Activated gamma-delta T cell treated with Interleukin-2 at 50 U/mL for 16 hours (primary cell): Measurements from ENCODE around the gene SUMF2.
"Not testable (repeated sequence)": the region's sequence is repeated elsewhere in the genome, so short reads cannot be mapped to it uniquely, and the experiment has no call there.

ENCODE experiments used
- DNase-seq: peaks from one replicate; pipeline ENCODE4 v3.0.0-alpha.2; 2020

The SUMF2 gene

GRCh38 chr7:56066376-56066775, 2.3 kb downstream of the SUMF2 start:
- DNase-seq, result not testable (repeated sequence)

DNA sequence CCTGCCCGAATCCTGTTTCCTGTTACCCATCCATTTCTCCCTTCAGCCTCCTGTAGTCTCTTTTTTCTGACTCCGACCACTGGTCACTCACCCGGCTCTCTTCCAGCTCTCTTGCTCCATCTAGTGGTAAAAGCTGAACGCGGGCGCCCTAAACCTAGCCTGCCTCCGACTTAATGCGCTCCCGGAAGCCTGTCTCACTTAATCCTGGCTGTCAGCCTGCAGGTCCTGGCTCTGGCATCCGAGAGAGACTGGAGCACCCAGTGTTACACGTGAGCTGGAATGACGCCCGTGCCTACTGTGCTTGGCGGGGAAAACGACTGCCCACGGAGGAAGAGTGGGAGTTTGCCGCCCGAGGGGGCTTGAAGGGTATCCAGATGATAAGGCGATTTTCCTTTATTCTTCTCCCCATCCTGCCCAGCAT, 10.3 kb downstream of the SUMF2 start:
- peak; percentile 63 for DNase-seq

DNA sequence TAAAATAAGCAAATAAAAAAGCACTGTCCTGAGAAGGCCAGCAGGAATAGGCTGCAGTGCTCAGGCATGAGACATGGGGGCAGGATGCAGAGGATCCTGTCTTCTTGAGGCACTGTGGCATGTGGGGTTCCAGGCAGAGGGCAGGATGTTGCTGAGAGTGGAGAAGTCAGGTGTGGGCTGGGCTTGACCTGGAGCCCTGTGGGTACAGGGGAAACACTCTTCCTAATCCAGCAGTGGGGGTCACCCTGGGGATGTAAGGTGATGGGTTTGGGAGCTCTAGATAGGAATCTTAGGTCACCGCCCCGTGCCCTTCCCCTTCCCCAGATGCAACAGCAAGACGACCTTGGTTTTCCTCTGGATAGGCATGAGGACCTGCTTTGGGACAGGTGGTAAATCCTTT, 13.6 kb downstream of the SUMF2 start:
- no peak for DNase-seq

DNA sequence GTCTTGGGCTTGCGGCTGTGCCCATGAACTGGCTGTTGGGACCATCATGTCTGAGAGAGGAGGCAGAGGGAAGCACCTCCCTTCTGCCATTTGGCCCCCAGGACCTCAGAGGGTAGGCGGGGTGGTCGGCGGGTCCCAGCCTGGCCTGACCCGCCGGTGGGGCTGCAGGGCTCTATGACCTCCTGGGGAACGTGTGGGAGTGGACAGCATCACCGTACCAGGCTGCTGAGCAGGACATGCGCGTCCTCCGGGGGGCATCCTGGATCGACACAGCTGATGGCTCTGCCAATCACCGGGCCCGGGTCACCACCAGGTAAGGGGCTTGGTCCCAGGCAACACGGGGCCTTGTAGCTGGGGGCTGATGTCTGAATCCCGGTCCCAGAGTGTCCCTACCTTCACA, 14.1 kb downstream of the SUMF2 start:
- DNase-seq, result no peak

DNA sequence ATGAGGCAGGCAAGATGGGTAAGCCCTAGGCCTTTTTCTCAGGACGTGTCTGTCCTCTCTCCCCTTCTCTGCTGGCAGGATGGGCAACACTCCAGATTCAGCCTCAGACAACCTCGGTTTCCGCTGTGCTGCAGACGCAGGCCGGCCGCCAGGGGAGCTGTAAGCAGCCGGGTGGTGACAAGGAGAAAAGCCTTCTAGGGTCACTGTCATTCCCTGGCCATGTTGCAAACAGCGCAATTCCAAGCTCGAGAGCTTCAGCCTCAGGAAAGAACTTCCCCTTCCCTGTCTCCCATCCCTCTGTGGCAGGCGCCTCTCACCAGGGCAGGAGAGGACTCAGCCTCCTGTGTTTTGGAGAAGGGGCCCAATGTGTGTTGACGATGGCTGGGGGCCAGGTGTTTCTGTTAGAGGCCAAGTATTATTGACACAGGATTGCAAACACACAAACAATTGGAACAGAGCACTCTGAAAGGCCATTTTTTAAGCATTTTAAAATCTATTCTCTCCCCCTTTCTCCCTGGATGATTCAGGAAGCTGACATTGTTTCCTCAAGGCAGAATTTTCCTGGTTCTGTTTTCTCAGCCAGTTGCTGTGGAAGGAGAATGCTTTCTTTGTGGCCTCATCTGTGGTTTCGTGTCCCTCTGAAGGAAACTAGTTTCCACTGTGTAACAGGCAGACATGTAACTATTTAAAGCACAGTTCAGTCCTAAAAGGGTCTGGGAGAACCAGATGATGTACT, 15.5 kb downstream of the SUMF2 start:
- DNase-seq, result no peak

DNA sequence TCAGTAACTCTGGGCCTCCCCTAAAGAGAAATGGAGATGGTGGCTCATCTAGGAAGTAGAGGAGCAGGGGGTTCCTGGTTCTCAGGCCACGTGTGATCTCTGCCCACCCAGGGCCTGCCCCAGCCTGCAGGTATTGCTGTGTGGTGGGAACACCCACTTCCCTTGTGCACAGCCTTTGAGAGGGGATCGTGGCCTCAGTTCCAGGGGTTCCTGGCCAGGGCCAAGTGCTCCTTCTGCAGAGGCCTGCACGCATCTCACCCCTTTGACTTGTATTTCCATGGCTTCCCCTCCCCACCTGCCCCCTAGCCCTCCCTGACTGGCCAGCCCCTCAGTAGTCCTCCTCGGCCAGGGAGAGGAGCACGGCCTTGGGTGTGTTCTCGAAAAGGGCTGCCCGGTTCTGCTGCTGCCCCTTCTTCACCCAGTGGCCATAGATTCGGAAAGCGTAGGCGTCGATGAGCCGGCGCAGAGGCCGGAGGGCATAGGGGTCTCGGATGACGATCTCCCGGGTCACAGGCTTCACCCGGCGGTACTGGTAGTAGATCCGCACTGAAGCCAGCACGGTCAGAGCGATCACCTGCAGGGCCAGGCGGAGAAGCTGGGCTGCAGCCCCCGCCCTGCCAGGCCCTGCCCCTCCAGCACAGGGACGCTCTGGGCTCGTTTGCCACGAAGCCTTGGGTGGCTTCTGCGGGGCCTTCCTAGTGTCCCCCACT, 16.8 kb downstream of the SUMF2 start:
- not testable (repeated sequence) for DNase-seq

DNA sequence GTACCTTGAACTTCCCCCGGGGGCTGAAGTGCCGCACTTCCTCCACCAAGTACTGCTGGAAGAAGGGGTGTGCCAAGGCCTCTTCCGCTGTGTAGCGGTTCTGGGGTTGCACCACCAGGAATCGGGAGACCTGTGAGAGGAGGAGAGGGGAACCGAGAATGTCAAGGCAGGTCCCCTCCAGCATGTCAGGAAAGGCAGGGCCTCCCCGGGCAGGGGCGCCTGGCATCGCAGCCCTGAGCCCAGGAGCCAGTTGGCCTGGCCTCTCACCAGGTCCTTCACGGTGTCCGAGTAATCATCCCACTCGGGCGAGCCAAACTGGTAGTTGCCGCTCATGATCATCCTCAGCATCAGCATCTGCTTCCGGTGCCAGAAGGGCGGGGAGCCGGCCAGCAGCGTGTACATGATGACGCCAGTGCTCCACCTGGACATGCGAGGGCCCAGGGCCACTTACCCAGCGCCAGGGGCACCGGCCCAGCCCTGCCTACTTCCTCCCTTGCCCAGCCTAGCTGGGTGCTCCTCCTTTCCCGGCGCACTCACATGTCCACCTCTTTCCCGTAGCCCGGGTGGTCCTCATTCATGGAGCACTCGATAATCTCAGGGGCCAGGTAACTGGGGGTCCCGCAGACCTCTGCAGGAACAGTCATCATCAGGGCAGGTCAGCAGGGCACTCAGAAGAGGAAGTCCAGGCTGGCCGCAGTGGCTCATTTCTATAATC, 17.7 kb downstream of the SUMF2 start:
- DNase-seq, result no peak

GRCh38 chr7:56083150-56083785, 19.2 kb downstream of the SUMF2 start:
- no peak for DNase-seq

DNA sequence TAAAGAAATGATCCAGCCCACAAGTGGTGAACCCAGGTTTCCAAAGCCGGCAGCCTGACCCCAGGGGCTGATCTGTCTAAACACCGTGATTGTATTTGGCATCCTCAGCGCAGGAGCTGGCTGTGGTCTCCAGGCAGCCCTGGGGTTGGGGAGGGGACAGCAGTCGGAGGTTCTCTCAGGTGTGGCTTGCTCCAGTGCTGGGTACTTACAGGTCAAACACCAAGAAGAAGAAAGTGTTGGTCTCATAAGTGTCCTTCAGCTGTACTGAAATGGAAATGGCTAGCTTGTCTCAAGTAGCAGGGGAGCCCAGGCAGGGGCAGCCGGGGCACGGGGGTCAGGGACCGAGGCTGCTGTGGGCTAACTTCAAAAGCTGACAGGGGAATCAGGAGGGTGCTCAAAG, 22.7 kb downstream of the SUMF2 start:
- DNase-seq, result no peak

- DNase-seq, result no peak
These were observed 23.4 kb downstream of the SUMF2 start for GRCh38 chr7:56087445-56087844.

DNA sequence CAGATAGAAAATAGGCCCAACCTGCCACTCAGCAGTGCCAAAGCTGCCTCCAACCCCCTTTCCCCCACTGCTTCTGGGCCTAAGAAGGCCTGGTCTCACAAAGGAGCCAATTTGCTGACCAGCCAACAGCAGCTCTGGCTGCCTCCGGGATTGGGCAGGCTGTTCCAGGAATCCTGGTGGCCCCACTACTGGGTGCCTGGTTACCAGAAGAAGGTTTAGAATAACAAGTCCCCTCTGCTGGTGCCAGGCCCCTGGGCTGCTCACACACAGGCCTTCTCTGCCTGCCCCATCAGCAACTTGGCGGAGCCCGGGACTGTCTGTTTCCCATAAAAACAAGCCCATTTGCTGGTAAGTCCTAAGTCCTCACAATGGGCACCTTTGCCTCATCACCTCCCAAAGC, 27.5 kb downstream of the SUMF2 start:
- no peak for DNase-seq

- DNase-seq, result not testable (repeated sequence)
These were observed 28.3 kb downstream of the SUMF2 start for GRCh38 chr7:56092388-56092787.

- DNase-seq, result no peak
These were observed 28.9 kb downstream of the SUMF2 start, which contains the start of gene PHKG1 for GRCh38 chr7:56092789-56093531. TSS of gene PHKG1 (minus strand) at chr7:56092952. CDS start at chr7:56088941, 4,011 bp downstream.

DNA sequence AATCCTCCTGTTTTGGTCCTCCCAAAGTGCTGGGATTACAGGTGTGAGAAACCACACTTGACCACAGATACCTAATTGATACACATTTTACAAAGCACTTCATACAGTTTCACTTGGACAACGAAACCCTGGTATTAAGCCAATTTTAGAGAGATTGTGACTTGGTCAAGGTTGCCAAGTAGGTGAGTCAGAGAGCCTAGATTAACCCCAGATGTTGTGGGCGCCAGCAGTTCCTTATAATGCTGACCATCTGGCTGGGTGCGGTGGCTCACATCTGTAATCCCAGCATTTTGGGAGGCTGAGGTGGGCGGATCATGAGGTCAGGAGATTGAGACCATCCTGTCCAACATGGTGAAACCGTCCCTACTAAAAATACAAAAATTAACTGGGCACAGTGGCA, 33.6 kb downstream of the SUMF2 start:
- no peak for DNase-seq

GRCh38 chr7:56098187-56099008, 34.3 kb downstream of the SUMF2 start:
- DNase-seq, result not testable (repeated sequence)

DNA sequence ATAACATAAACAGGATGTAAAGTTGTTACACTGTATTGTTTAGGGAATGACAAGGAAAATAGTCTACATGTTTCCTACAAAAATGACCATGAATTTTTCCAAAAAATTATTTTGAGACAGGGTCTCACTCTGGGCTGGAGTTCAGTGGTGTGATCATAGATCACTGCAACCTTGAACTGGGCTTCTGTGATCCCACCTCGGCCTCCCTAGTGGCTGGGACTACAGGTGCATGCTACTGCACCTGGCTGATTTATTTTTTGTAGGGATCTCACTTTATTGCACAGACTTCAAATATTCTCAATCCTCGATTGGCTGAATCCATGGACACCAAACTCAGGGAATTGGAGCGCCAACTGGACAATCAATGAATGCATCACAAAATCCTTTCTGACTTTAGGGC, 35.6 kb downstream of the SUMF2 start:
- DNase-seq, result no peak

DNA sequence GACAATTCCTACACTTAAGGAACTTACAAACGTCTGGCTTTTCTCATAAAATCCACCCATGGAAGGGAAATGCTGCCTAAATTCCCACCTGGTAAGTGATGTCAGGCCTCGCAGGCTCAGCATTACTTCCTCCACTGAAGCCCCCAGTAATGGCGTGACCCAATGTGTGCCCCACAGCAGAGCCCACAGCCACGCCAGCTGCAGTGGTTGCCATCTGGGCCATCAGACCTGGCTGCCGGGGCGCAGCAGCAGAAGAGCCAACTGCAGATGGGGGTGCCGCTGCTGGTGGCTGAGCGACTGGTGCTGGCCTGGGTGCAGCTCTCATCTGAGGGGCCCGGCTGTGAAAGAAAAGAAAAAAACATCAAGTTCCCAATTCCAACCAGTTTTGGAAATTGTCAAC, 40.1 kb downstream of the SUMF2 start:
- DNase-seq, result not testable (repeated sequence)

DNA sequence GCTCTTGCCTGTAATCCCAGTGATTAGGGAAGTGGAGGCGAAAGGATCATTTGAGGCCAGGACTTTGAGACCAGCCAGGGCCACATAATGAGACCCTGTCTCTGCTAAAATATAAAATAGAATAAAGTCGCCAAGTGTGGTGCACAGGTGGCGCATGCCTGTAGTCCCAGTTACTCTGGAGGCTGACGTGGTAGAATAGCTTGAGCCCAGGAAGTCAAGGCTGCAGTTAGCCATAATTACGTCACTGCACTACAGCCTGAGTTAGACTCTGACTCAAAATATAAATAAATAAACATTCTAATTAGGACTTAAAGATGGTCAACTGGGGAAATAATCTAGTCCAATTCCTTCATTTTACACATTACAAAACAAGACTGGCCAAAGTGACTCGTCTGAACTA, 41.4 kb downstream of the SUMF2 start:
- DNase-seq, result no peak

DNA sequence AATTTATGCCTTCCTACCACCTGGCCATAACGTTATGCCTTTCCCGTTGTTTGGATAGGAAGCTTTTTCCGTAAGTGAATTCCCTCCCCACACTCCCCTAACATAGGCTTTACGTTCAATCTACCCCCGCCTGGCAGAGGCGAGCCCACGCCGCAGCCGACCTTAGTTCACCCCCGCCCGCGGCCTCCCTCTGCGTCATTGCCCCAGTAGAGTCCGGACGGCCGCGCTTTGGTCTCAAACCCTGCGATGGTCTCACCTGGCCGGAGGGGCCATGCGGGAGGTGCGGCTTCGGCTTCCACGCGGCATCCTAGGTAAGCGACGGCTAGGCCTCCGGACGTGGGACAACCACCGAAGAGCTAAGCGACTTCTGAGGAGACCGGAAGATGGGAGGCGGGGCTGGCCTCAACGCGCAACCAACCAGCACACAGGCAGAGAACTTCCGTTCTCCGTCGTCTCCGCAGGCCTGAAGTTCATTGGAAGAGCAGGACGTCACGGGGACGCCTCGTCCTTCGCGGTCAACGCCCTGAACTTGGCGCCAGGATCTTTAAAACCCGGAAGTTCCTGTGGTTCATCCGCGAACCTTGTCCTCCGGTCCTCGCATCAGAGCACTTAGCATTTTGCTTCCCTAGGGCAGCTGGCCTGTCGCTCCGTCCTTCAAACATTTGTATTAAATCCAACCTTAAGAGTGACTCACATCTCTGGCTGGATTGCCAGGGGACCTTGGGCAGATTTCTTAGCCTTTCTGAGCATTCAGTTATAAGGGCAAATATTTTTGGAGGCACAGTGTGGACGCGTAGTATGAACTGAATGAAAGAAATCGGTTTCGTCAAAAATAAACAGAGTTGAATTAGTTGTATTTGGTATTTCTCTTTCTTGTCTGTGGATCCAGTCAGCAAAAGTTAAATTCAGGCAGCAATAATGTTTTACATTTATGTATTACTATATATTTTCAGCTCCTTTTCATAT, 42.3 kb downstream of the SUMF2 start, which contains the start of gene CHCHD2:
Gene CHCHD2, minus strand, starts transcription at position 369 of the 966 bp plus-strand sequence. Its CDS starts 63 bp downstream, at position 306.
- DNase-seq, result peak; percentile 91

DNA sequence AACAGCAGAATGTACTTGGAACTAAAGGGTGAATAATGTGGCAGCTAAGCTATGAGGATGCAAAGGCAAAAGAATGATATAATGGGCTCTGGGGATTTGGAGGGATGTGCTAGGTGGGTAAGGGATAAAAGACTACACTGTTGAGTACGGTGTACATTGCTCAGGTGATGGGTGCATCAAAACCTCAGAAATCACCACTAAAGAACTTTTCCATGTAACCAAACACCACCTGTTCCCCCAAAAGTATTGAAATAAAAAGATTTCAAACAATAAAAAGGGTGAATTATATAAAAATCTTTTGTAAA, 43.8 kb downstream of the SUMF2 start:
- no peak for DNase-seq
